ENCODE data around the gene ENTPD6.

ENTPD6 gene

GRCh38 chr20:25203871-25204320, 8.4 kb downstream of the ENTPD6 start:
- TF ChIP-seq CTCF (IDR thresholded peaks at IDR 0.05; ENCODE audit: low read depth, low read length), result no peak
- in situ Hi-C loops (cut with HindIII; ENCODE audit: low sequenced_read_pairs), result no loop called here
- no peak for DNase-seq (ENCODE audit: low read depth, low spot score)
- H3K4me3 ChIP-seq (ENCODE audit: low read depth, low read length), result no peak overlapping the region

- no peak overlapping the region for H3K4me3 ChIP-seq (ENCODE audit: low read depth, low read length)
- in situ Hi-C loops (cut with HindIII; ENCODE audit: low sequenced_read_pairs), result no loop called here
- no peak for DNase-seq (ENCODE audit: low read depth, low spot score)
- no peak for TF ChIP-seq CTCF (IDR thresholded peaks at IDR 0.05; ENCODE audit: low read depth, low read length)
Measured at GRCh38 chr20:25204550-25205276, 9.2 kb downstream of the ENTPD6 start.

GRCh38 chr20:25205277-25206062, 10.0 kb downstream of the ENTPD6 start:
- no peak for TF ChIP-seq CTCF (IDR thresholded peaks at IDR 0.05; ENCODE audit: low read depth, low read length)
- DNase-seq (ENCODE audit: low read depth, low spot score), result no peak
- no peak overlapping the region for H3K4me3 ChIP-seq (ENCODE audit: low read depth, low read length)
- in situ Hi-C loops (cut with HindIII; ENCODE audit: low sequenced_read_pairs), result no loop called here

GRCh38 chr20:25206063-25206403, 10.5 kb downstream of the ENTPD6 start:
- in situ Hi-C loops (cut with HindIII; ENCODE audit: low sequenced_read_pairs), result no loop called here
- no peak overlapping the region for H3K4me3 ChIP-seq (ENCODE audit: low read depth, low read length)
- no peak for DNase-seq (ENCODE audit: low read depth, low spot score)
- no peak for TF ChIP-seq CTCF (IDR thresholded peaks at IDR 0.05; ENCODE audit: low read depth, low read length)

GRCh38 chr20:25206548-25206947, 11.0 kb downstream of the ENTPD6 start:
- no peak overlapping the region for H3K4me3 ChIP-seq (ENCODE audit: low read depth, low read length)
- in situ Hi-C loops (cut with HindIII; ENCODE audit: low sequenced_read_pairs), result no loop called here
- TF ChIP-seq CTCF (IDR thresholded peaks at IDR 0.05; ENCODE audit: low read depth, low read length), result no peak
- DNase-seq (ENCODE audit: low read depth, low spot score), result no peak

GRCh38 chr20:25207149-25207959, 11.8 kb downstream of the ENTPD6 start:
- no peak overlapping the region for H3K4me3 ChIP-seq (ENCODE audit: low read depth, low read length)
- in situ Hi-C loops (cut with HindIII; ENCODE audit: low sequenced_read_pairs), result no loop called here
- no peak for DNase-seq (ENCODE audit: low read depth, low spot score)
- TF ChIP-seq CTCF (IDR thresholded peaks at IDR 0.05; ENCODE audit: low read depth, low read length), result no peak

Measured in astrocyte of the spinal cord (primary cell).